Karpas-422 (cell line): ENCODE data around the gene NPIPB2. TPM values are rescaled to one million over a fixed set of nuclear protein-coding genes. Genes with fewer than 3 reads are reported as not detected.
A peak's percentile ranks its signal among the peaks of the same experiment; 100 is the strongest.
"Not testable (repeated sequence)": the region's sequence is repeated elsewhere in the genome, so short reads cannot be mapped to it uniquely, and the experiment has no call there.

ENCODE experiments used
- DNase-seq: peaks from one replicate; pipeline ENCODE4 v3.0.0-alpha.2; 2015
- H2AFZ ChIP-seq: fragments of 200-600 bp; sonication (generic); 2 replicates; pipeline ENCODE4 v1.6.1; 2014; ENCODE audit warnings: antibody characterized with exemption, low read length, mixed read lengths
- H3K27ac ChIP-seq: fragments of 200-600 bp; sonication (generic); 2 replicates; pipeline ENCODE4 v1.5.1; 2014; ENCODE audit warnings: mild to moderate bottlenecking, low read length, moderate library complexity
- H3K27me3 ChIP-seq: fragments of 200-600 bp; sonication (generic); 2 replicates; pipeline ENCODE4 v1.6.1; 2014; ENCODE audit warnings: low read length, mixed read lengths
- H3K36me3 ChIP-seq: fragments of 200-600 bp; sonication (generic); 2 replicates; pipeline ENCODE4 v1.6.1; 2014; ENCODE audit warnings: low read length, mixed read lengths; ENCODE audit not compliant: insufficient read depth
- H3K4me1 ChIP-seq: fragments of 200-600 bp; sonication (generic); 2 replicates; pipeline ENCODE4 v1.6.1; 2014; ENCODE audit warnings: mild to moderate bottlenecking, low read length, mixed read lengths
- H3K4me2 ChIP-seq: fragments of 200-600 bp; sonication (generic); 2 replicates; pipeline ENCODE4 v1.6.1; 2014; ENCODE audit warnings: low read length, low read depth, mild to moderate bottlenecking; ENCODE audit not compliant: poor library complexity, severe bottlenecking
- H3K4me3 ChIP-seq: fragments of 200-600 bp; sonication (generic); 2 replicates; pipeline ENCODE4 v1.5.1; 2014; ENCODE audit warnings: mild to moderate bottlenecking, antibody characterized with exemption, low read length, mixed read lengths
- H3K79me2 ChIP-seq: fragments of 200-600 bp; sonication (generic); 2 replicates; pipeline ENCODE4 v1.6.1; 2014; ENCODE audit warnings: mild to moderate bottlenecking, low read length, mixed read lengths
- H3K9ac ChIP-seq: fragments of 200-600 bp; sonication (generic); 2 replicates; pipeline ENCODE4 v1.6.0; 2014; ENCODE audit warnings: low read length
- H3K9me2 ChIP-seq: fragments of 200-600 bp; sonication (generic), shearing (Covaris generic); replicated peaks from 2 replicates; pipeline ENCODE4 v1.6.0; 2014; ENCODE audit warnings: mild to moderate bottlenecking, low read length, moderate library complexity; ENCODE audit not compliant: insufficient read depth
- H3K9me3 ChIP-seq: fragments of 300-700, 200-600 bp; sonication (generic); 2 replicates; pipeline ENCODE4 v1.6.1; 2014; ENCODE audit warnings: low read length, mixed read lengths
- H4K20me1 ChIP-seq: fragments of 200-600 bp; sonication (generic); 2 replicates; pipeline ENCODE4 v1.6.1; 2014; ENCODE audit warnings: mild to moderate bottlenecking, antibody characterized with exemption, low read length, low read depth; ENCODE audit not compliant: insufficient read depth
- total RNA-seq: library from RNA; depleted of rRNA; stranded (reverse); fragments of >200 nt; shearing (Covaris generic); gene quantifications from 2 replicates; pipeline ENCODE4 v1.2.3, GENCODE V29; 2014; ENCODE audit warnings: low replicate concordance

NPIPB2 gene
- total RNA-seq, 1 experiment from 2014 or later: 17.6 TPM

- not testable (repeated sequence) for H3K9ac ChIP-seq, H4K20me1 ChIP-seq, H3K36me3 ChIP-seq, H3K9me3 ChIP-seq, DNase-seq, H3K9me2 ChIP-seq, H3K27ac ChIP-seq, H3K79me2 ChIP-seq, H3K4me3 ChIP-seq, H3K4me2 ChIP-seq, H3K27me3 ChIP-seq, H2AFZ ChIP-seq
- H3K4me1 ChIP-seq: peaks cover 19% of the 10 kb centered on the region
These were observed 11.7 kb upstream of the NPIPB2 start for GRCh38 chr16:11953576-11953975.

GRCh38 chr16:11950388-11950787 is 8.5 kb upstream of the NPIPB2 start:
- H3K27ac ChIP-seq: peak overlapping the region; percentile 89
- peak overlapping the region; percentile 53 for H3K9ac ChIP-seq
- H3K4me3 ChIP-seq: peak overlapping the region; percentile 38; the same call in 1 of the 2 replicates
- H3K4me2 ChIP-seq: peak overlapping the region; percentile 66
- H3K9me3 ChIP-seq: no peaks in the 10 kb centered on the region
- H3K79me2 ChIP-seq: no peaks in the 10 kb centered on the region
- H3K27me3 ChIP-seq: no peaks in the 10 kb centered on the region
- DNase-seq: peak; percentile 86
- H2AFZ ChIP-seq: peak overlapping the region; percentile 74
- no peaks in the 10 kb centered on the region for H3K9me2 ChIP-seq
- H4K20me1 ChIP-seq: no peaks in the 10 kb centered on the region
- H3K36me3 ChIP-seq: no peaks in the 10 kb centered on the region
- peaks cover 19% of the 10 kb centered on the region for H3K4me1 ChIP-seq

- no peak overlapping the region for H3K9ac ChIP-seq
- no peaks in the 10 kb centered on the region for H3K36me3 ChIP-seq
- no peaks in the 10 kb centered on the region for H3K9me2 ChIP-seq
- H3K4me1 ChIP-seq: peaks cover 19% of the 10 kb centered on the region
- H4K20me1 ChIP-seq: no peaks in the 10 kb centered on the region
- no peaks in the 10 kb centered on the region for H3K27me3 ChIP-seq
- no peaks in the 10 kb centered on the region for H3K79me2 ChIP-seq
- H3K9me3 ChIP-seq: no peaks in the 10 kb centered on the region
- H2AFZ ChIP-seq: no peak overlapping the region
- peak; percentile 90 for DNase-seq
- no peak overlapping the region for H3K4me3 ChIP-seq
- peak overlapping the region; percentile 89 for H3K27ac ChIP-seq
- H3K4me2 ChIP-seq: peak overlapping the region; percentile 66
These were observed 7.7 kb upstream of the NPIPB2 start for GRCh38 chr16:11949527-11949926.

- no peak overlapping the region for H3K4me2 ChIP-seq
- peaks cover 19% of the 10 kb centered on the region for H3K4me1 ChIP-seq
- no peak overlapping the region for H3K9ac ChIP-seq
- H3K36me3 ChIP-seq: no peaks in the 10 kb centered on the region
- no peak for DNase-seq
- H3K4me3 ChIP-seq: no peak overlapping the region
- no peaks in the 10 kb centered on the region for H3K9me2 ChIP-seq
- H3K9me3 ChIP-seq: no peaks in the 10 kb centered on the region
- H3K79me2 ChIP-seq: no peaks in the 10 kb centered on the region
- H2AFZ ChIP-seq: no peak overlapping the region
- H4K20me1 ChIP-seq: no peaks in the 10 kb centered on the region
- no peak overlapping the region for H3K27ac ChIP-seq
- no peaks in the 10 kb centered on the region for H3K27me3 ChIP-seq
These were observed 7.0 kb upstream of the NPIPB2 start for GRCh38 chr16:11948819-11949218.

- Histone ChIP-seq H2AFZ (no peak overlapping the region), H4K20me1 (no peaks in the 10 kb centered on the region), H3K36me3 (no peaks in the 10 kb centered on the region), H3K79me2 (no peaks in the 10 kb centered on the region), H3K4me2 (no peak overlapping the region), H3K27me3 (no peaks in the 10 kb centered on the region), H3K9ac (no peak overlapping the region), H3K9me2 (no peaks in the 10 kb centered on the region), H3K4me3 (no peak overlapping the region), H3K27ac (no peak overlapping the region), H3K9me3 (no peaks in the 10 kb centered on the region), H3K4me1 (peaks cover 19% of the 10 kb centered on the region)
- no peak for DNase-seq
These were observed 4.6 kb upstream of the NPIPB2 start for GRCh38 chr16:11946433-11946832.

- not testable (repeated sequence) for H3K27me3 ChIP-seq, H3K9me2 ChIP-seq, H3K4me2 ChIP-seq, H3K4me1 ChIP-seq, H3K79me2 ChIP-seq, H3K9me3 ChIP-seq, H3K36me3 ChIP-seq, H3K9ac ChIP-seq, H3K27ac ChIP-seq, DNase-seq, H4K20me1 ChIP-seq, H3K4me3 ChIP-seq, H2AFZ ChIP-seq
These were observed 14.5 kb downstream of the NPIPB2 start for GRCh38 chr16:11927350-11927749.

- H3K9me2 ChIP-seq, H3K79me2 ChIP-seq, H2AFZ ChIP-seq, H3K4me3 ChIP-seq, H3K36me3 ChIP-seq, H3K4me1 ChIP-seq, H4K20me1 ChIP-seq, H3K27me3 ChIP-seq, H3K9ac ChIP-seq, H3K9me3 ChIP-seq, H3K4me2 ChIP-seq, H3K27ac ChIP-seq: not testable (repeated sequence)
- peak; percentile 30 for DNase-seq
These were observed 17.8 kb downstream of the NPIPB2 start for GRCh38 chr16:11924046-11924445.

GRCh38 chr16:11916524-11917285 is 25.1 kb downstream of the NPIPB2 start:
- H3K27me3 ChIP-seq: no peaks in the 10 kb centered on the region
- H3K9me3 ChIP-seq: no peaks in the 10 kb centered on the region
- H3K79me2 ChIP-seq: peaks cover 39% of the 10 kb centered on the region
- H3K4me1 ChIP-seq: peaks cover 27% of the 10 kb centered on the region
- no peak overlapping the region for H3K27ac ChIP-seq
- peaks cover 13% of the 10 kb centered on the region for H3K36me3 ChIP-seq
- H3K9ac ChIP-seq: peak overlapping the region; percentile 61
- DNase-seq: peak; percentile 34
- no peaks in the 10 kb centered on the region for H3K9me2 ChIP-seq
- peaks cover 25% of the 10 kb centered on the region for H4K20me1 ChIP-seq
- H3K4me3 ChIP-seq: peak overlapping the region; percentile 63
- peak overlapping the region; percentile 98 for H2AFZ ChIP-seq
- peak overlapping the region; percentile 72 for H3K4me2 ChIP-seq
